ENCODE data around the gene TTC28.
A peak's percentile ranks its signal among the peaks of the same experiment; 100 is the strongest.
"Not testable (repeated sequence)": the region's sequence is repeated elsewhere in the genome, so short reads cannot be mapped to it uniquely, and the experiment has no call there.

Gene TTC28

GRCh38 chr22:28123989-28124766 is 555.5 kb downstream of the TTC28 start:
- no peak for DNase-seq

GRCh38 chr22:28120691-28121592 is 558.7 kb downstream of the TTC28 start:
- DNase-seq = no peak

- DNase-seq = no peak
These were observed 560.5 kb downstream of the TTC28 start for GRCh38 chr22:28118957-28119631.

GRCh38 chr22:28116219-28116673 is 563.4 kb downstream of the TTC28 start:
- DNase-seq = no peak

GRCh38 chr22:28115426-28115825 is 564.2 kb downstream of the TTC28 start:
- no peak for DNase-seq

GRCh38 chr22:28112548-28113043 is 567.0 kb downstream of the TTC28 start:
- peak; percentile 19 for DNase-seq

- no peak for DNase-seq
These were observed 567.5 kb downstream of the TTC28 start for GRCh38 chr22:28112190-28112544.

- DNase-seq = no peak
These were observed 568.0 kb downstream of the TTC28 start for GRCh38 chr22:28111501-28112189.

- DNase-seq = no peak
These were observed 570.8 kb downstream of the TTC28 start for GRCh38 chr22:28108851-28109250.

GRCh38 chr22:28106617-28107016 is 573.0 kb downstream of the TTC28 start:
- no peak for DNase-seq

- DNase-seq = no peak
These were observed 573.7 kb downstream of the TTC28 start for GRCh38 chr22:28105988-28106387.

GRCh38 chr22:28105413-28105812 is 574.2 kb downstream of the TTC28 start:
- no peak for DNase-seq

GRCh38 chr22:28103596-28103995 is 576.0 kb downstream of the TTC28 start:
- DNase-seq = no peak

- no peak for DNase-seq
These were observed 577.4 kb downstream of the TTC28 start for GRCh38 chr22:28102151-28102812.

- no peak for DNase-seq
These were observed 582.0 kb downstream of the TTC28 start for GRCh38 chr22:28097627-28098026.

GRCh38 chr22:28096161-28096560 is 583.5 kb downstream of the TTC28 start:
- DNase-seq = no peak

GRCh38 chr22:28095316-28096095 is 584.1 kb downstream of the TTC28 start:
- no peak for DNase-seq

GRCh38 chr22:28094771-28095170 is 584.9 kb downstream of the TTC28 start:
- peak; percentile 10 for DNase-seq

- DNase-seq = no peak
These were observed 585.9 kb downstream of the TTC28 start for GRCh38 chr22:28093711-28094110.

- no peak for DNase-seq
These were observed 588.2 kb downstream of the TTC28 start for GRCh38 chr22:28091486-28091885.

GRCh38 chr22:28089541-28089940 is 590.1 kb downstream of the TTC28 start:
- not testable (repeated sequence) for DNase-seq

Measured in NCI-H2171 treated with DMSO at 0.1 percent for 48 hours (cell line).